Measurements from ENCODE around the gene BPIFA3.

DNA sequence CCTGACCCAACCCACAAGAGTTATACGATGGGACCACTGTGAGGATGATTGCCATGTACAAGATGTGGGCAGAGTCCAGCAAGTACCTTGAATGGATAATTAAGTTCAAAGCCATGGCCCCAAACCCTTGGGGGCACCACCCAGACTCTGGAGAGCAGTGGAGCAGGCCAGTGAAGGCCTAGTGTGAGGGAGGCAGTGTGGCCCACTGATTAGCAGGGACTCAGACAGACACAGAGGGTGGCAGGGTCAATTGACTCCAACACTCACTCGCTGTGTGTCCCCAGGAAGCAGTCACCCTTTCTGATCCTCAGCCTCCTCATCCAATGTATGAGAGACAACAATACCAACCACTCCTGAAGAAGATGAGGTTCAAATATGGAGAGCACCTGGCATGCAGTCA is 16.9 kb downstream of the BPIFA3 start:
- no peak for TF ChIP-seq POLR2A (IDR thresholded peaks at IDR 0.05; ENCODE audit: low read depth, low read length)
- no peak for TF ChIP-seq TAF1 (IDR thresholded peaks at IDR 0.05; ENCODE audit: borderline replicate concordance, low read depth, low read length)
- TF ChIP-seq POLR2AphosphoS5 (IDR thresholded peaks at IDR 0.05; ENCODE audit: low read depth, low read length), result no peak
